H9 (cell line): Measurements from ENCODE around the gene CPA4. TPM values are rescaled to one million over a fixed set of nuclear protein-coding genes. Genes with fewer than 3 reads are reported as not detected.

Experiments used
- DNase-seq: peaks from one replicate; pipeline ENCODE4 v3.0.0-alpha.2; 2017
- H2AFZ ChIP-seq: one replicate; pipeline ENCODE4 v1.6.1; 2013; ENCODE audit warnings: mild to moderate bottlenecking, low read length, control low read depth, moderate library complexity
- H2AK5ac ChIP-seq: 2 replicates; pipeline ENCODE4 v1.6.1; 2013; ENCODE audit warnings: low read length, control low read depth, mixed read lengths; ENCODE audit not compliant: insufficient read length
- H2BK120ac ChIP-seq: one replicate; pipeline ENCODE4 v1.6.1; 2013; ENCODE audit warnings: low read depth, mild to moderate bottlenecking, low read length, control low read depth, inconsistent platforms; ENCODE audit not compliant: poor library complexity, severe bottlenecking
- H2BK12ac ChIP-seq: 2 replicates; pipeline ENCODE4 v1.6.1; 2013; ENCODE audit warnings: low read length, control low read depth, mixed read lengths, low read depth; ENCODE audit not compliant: insufficient read length
- H2BK15ac ChIP-seq: 2 replicates; pipeline ENCODE4 v1.6.1; 2013; ENCODE audit warnings: low read depth, low read length, control low read depth
- H2BK20ac ChIP-seq: one replicate; pipeline ENCODE4 v1.6.1; 2013; ENCODE audit warnings: low read depth, mild to moderate bottlenecking, low read length, control low read depth, inconsistent platforms; ENCODE audit not compliant: poor library complexity, severe bottlenecking
- H2BK5ac ChIP-seq: 2 replicates; pipeline ENCODE4 v1.6.1; 2013; ENCODE audit warnings: low read length, control low read depth, mixed read lengths; ENCODE audit not compliant: insufficient read length
- H3K14ac ChIP-seq: 2 replicates; pipeline ENCODE4 v1.6.1; 2013; ENCODE audit warnings: low read length, control low read depth; ENCODE audit not compliant: insufficient read depth
- H3K18ac ChIP-seq: 2 replicates; pipeline ENCODE4 v1.6.1; 2013; ENCODE audit warnings: low read depth, mild to moderate bottlenecking, mixed read lengths, low read length, control low read depth; ENCODE audit not compliant: insufficient read length
- H3K23ac ChIP-seq: 2 replicates; pipeline ENCODE4 v1.6.1; 2013; ENCODE audit warnings: low read length, control low read depth, mixed read lengths, low read depth; ENCODE audit not compliant: insufficient read length
- H3K23me2 ChIP-seq: 2 replicates; pipeline ENCODE4 v1.6.1; 2013; ENCODE audit warnings: low read depth, mild to moderate bottlenecking, mixed read lengths, low read length, control low read depth; ENCODE audit not compliant: insufficient read length, poor library complexity, severe bottlenecking
- H3K27ac ChIP-seq: 2 replicates; pipeline ENCODE4 v1.5.1; 2013; ENCODE audit warnings: low read length, control low read depth, mixed read lengths, low read depth; ENCODE audit not compliant: insufficient read length
- H3K27me3 ChIP-seq: 2 replicates; pipeline ENCODE4 v1.6.1; 2013; ENCODE audit warnings: low read length, control low read depth, inconsistent platforms; ENCODE audit not compliant: insufficient read depth
- H3K4ac ChIP-seq: 2 replicates; pipeline ENCODE4 v1.6.1; 2013; ENCODE audit warnings: low read depth, mild to moderate bottlenecking, control low read depth, inconsistent platforms, low read length, moderate library complexity
- H3K4me1 ChIP-seq: 2 replicates; pipeline ENCODE4 v1.6.1; 2013; ENCODE audit warnings: low read length, control low read depth, inconsistent platforms; ENCODE audit not compliant: insufficient read depth
- H3K4me2 ChIP-seq: 2 replicates; pipeline ENCODE4 v1.6.1; 2013; ENCODE audit warnings: low read length, control low read depth, mixed read lengths; ENCODE audit not compliant: insufficient read length, insufficient read depth
- H3K56ac ChIP-seq: 2 replicates; pipeline ENCODE4 v1.6.1; 2013; ENCODE audit warnings: low read depth, mild to moderate bottlenecking, mixed read lengths, low read length, control low read depth; ENCODE audit not compliant: insufficient read length
- H3K79me1 ChIP-seq: 2 replicates; pipeline ENCODE4 v1.6.1; 2013; ENCODE audit warnings: low read depth, mild to moderate bottlenecking, moderate library complexity, low read length, control low read depth, inconsistent platforms; ENCODE audit not compliant: insufficient read depth, poor library complexity, severe bottlenecking
- H3K79me2 ChIP-seq: 2 replicates; pipeline ENCODE4 v1.6.1; 2013; ENCODE audit warnings: low read length, control low read depth, inconsistent platforms; ENCODE audit not compliant: insufficient read depth
- H3K9ac ChIP-seq: 2 replicates; pipeline ENCODE4 v1.6.1; 2013; ENCODE audit warnings: low read length, control low read depth, mixed read lengths; ENCODE audit not compliant: insufficient read length; ENCODE audit errors: extremely low read depth
- H3K9me3 ChIP-seq: one replicate; pipeline ENCODE4 v1.6.1; 2013; ENCODE audit warnings: low read depth, low read length, inconsistent platforms; ENCODE audit not compliant: control insufficient read depth
- H3T11ph ChIP-seq: one replicate; pipeline ENCODE4 v1.6.1; 2013; ENCODE audit warnings: mild to moderate bottlenecking, low read length, control low read depth, inconsistent platforms
- H4K20me1 ChIP-seq: one replicate; pipeline ENCODE4 v1.6.1; 2013; ENCODE audit not compliant: control insufficient read depth, insufficient read length, insufficient read depth
- H4K5ac ChIP-seq: 2 replicates; pipeline ENCODE4 v1.6.1; 2013; ENCODE audit warnings: low read depth, mild to moderate bottlenecking, mixed read lengths, low read length, control low read depth; ENCODE audit not compliant: insufficient read length
- H4K8ac ChIP-seq: replicated peaks from 2 replicates; pipeline ENCODE4 v1.6.1; 2013; ENCODE audit warnings: low read length, control low read depth, mixed read lengths, low read depth; ENCODE audit not compliant: insufficient read length
- H4K91ac ChIP-seq: 2 replicates; pipeline ENCODE4 v1.6.1; 2013; ENCODE audit warnings: low read depth, mild to moderate bottlenecking, moderate library complexity, mixed read lengths, low read length, control low read depth; ENCODE audit not compliant: insufficient read length
- H3K27ac Mint-ChIP-seq, 3 experiments: 2 replicates in 2 of 3; 3 replicates in 1 of 3; pipeline ENCODE4 v1.8.0; 2020 to 2021; ENCODE audit warnings: mixed read lengths in 3 of 3, mild to moderate bottlenecking in 1 of 3, moderate library complexity in 1 of 3
- H3K27me3 Mint-ChIP-seq: 2 replicates; pipeline ENCODE4 v1.8.0; 2021; ENCODE audit warnings: low read depth, mild to moderate bottlenecking, moderate library complexity, mixed read lengths
- H3K36me3 Mint-ChIP-seq, 3 experiments: 2 replicates in 2 of 3; 3 replicates in 1 of 3; pipeline ENCODE4 v1.8.0; 2020 to 2021; ENCODE audit warnings: low read depth in 3 of 3, mixed read lengths in 3 of 3; ENCODE audit not compliant: insufficient read depth in 1 of 3
- H3K4me1 Mint-ChIP-seq, 2 experiments: 2 replicates each; pipeline ENCODE4 v1.8.0; 2020; ENCODE audit warnings: mixed read lengths in 2 of 2
- H3K4me3 Mint-ChIP-seq, 2 experiments: 2 replicates in 1 of 2; 3 replicates in 1 of 2; pipeline ENCODE4 v1.8.0; 2020 to 2021; ENCODE audit warnings: mild to moderate bottlenecking in 2 of 2, mixed read lengths in 2 of 2, moderate library complexity in 1 of 2
- H3K9me3 Mint-ChIP-seq, 2 experiments: 2 replicates in 1 of 2; 3 replicates in 1 of 2; pipeline ENCODE4 v1.8.0; 2020; ENCODE audit warnings: mild to moderate bottlenecking in 2 of 2, mixed read lengths in 2 of 2, moderate library complexity in 1 of 2
- WGBS: extraction: QIAGEN DNeasy Blood & Tissue Kit; methylation state at CpG from one replicate; pipeline ENCODE4 v1.1.7; 2013; ENCODE audit warnings: missing lambda C conversion rate, low lambda C conversion rate, mixed read lengths; ENCODE audit not compliant: insufficient read length; ENCODE audit errors: extremely low coverage; 5-methylcytosine and 5-hydroxymethylcytosine counted together
- total RNA-seq: library from RNA; stranded (reverse); gene quantifications from 2 replicates; pipeline ENCODE4 v1.2.1, GENCODE V29; 2021
- TF ChIP-seq, protein P1 (sequence below): fragments of 200-600 bp; sonication (generic); conservative IDR thresholded peaks from 3 replicates; pipeline ENCODE4 v1.8.0; 2021; ENCODE audit warnings: antibody characterized with exemption, mild to moderate bottlenecking

Gene CPA4
- total RNA-seq, 1 experiment from 2014 or later, result not detected

DNA sequence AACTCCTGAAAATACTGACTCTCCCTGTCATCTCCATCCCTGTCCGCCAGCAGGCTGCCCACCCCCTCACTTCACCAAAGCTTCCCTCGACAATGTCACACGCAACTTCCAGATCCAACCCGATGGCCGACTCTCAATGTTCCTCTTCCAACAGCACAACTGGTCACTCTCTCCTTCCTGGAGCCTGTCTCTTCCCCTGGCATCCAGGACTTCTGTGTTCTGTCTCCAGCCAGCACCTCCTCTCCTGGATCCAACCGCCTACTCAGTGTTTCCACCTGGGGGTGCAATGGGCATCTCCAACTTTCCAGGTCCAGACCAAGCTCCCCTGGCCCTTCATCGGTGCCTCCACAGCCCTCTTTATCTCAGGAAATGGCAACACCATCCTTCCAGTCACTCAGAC is 60.2 kb downstream of the CPA4 start:
- Histone ChIP-seq H4K91ac (no peak overlapping the region), H4K20me1 (no peaks in the 10 kb centered on the region), H3K27me3 (no peaks in the 10 kb centered on the region), H4K8ac (no peak overlapping the region), H3K9me3 (no peaks in the 10 kb centered on the region), H3K4me2 (no peak overlapping the region), H3K14ac (no peak overlapping the region), H2BK5ac (no peak overlapping the region), H3K23me2 (no peaks in the 10 kb centered on the region), H3K4me1 (peaks cover 10% of the 10 kb centered on the region; the same call in 1 of the 2 replicates), H3K23ac (no peak overlapping the region), H3K56ac (no peak overlapping the region), H2BK12ac (no peak overlapping the region), H3K27ac (no peak overlapping the region), H3K79me2 (no peaks in the 10 kb centered on the region), H2BK20ac (no peak overlapping the region), H2AFZ (no peak overlapping the region), H2BK120ac (no peak overlapping the region), H3K9ac (no peak overlapping the region), H3K4ac (no peak overlapping the region), H3T11ph (no peak overlapping the region), H2BK15ac (no peak overlapping the region), H4K5ac (no peak overlapping the region), H3K79me1 (no peaks in the 10 kb centered on the region), H2AK5ac (no peak overlapping the region), H3K18ac (no peak overlapping the region)
- no peaks in the 10 kb centered on the region for H3K36me3 Mint-ChIP-seq
- H3K27ac Mint-ChIP-seq, result peak overlapping the region in 1 of 3 experiments; percentile 54; a peak in 1 of 7 replicates
- TF ChIP-seq, protein P1, sequence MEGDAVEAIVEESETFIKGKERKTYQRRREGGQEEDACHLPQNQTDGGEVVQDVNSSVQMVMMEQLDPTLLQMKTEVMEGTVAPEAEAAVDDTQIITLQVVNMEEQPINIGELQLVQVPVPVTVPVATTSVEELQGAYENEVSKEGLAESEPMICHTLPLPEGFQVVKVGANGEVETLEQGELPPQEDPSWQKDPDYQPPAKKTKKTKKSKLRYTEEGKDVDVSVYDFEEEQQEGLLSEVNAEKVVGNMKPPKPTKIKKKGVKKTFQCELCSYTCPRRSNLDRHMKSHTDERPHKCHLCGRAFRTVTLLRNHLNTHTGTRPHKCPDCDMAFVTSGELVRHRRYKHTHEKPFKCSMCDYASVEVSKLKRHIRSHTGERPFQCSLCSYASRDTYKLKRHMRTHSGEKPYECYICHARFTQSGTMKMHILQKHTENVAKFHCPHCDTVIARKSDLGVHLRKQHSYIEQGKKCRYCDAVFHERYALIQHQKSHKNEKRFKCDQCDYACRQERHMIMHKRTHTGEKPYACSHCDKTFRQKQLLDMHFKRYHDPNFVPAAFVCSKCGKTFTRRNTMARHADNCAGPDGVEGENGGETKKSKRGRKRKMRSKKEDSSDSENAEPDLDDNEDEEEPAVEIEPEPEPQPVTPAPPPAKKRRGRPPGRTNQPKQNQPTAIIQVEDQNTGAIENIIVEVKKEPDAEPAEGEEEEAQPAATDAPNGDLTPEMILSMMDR, result no peak
- DNase-seq, result no peak
- peaks cover 2% of the 10 kb centered on the region; the same call in 1 of the 2 replicates for H3K27me3 Mint-ChIP-seq
- no peaks in the 10 kb centered on the region for H3K9me3 Mint-ChIP-seq
- no peak overlapping the region for H3K4me3 Mint-ChIP-seq
- WGBS, result no CpG with 5 or more reads among the region's 7 CpGs
- H3K4me1 Mint-ChIP-seq, result peaks cover 43 to 48% of the 10 kb centered on the region in 2 experiments
